H9 (cell line): ENCODE data around the gene ITGB3. TPM values are rescaled to one million over a fixed set of nuclear protein-coding genes. Genes with fewer than 3 reads are reported as not detected.
"Not testable (repeated sequence)": the region's sequence is repeated elsewhere in the genome, so short reads cannot be mapped to it uniquely, and the experiment has no call there.

Source experiments
- DNase-seq: peaks from one replicate; pipeline ENCODE4 v3.0.0-alpha.2; 2017
- H2AFZ ChIP-seq: one replicate; pipeline ENCODE4 v1.6.1; 2013; ENCODE audit warnings: mild to moderate bottlenecking, low read length, control low read depth, moderate library complexity
- H2AK5ac ChIP-seq: 2 replicates; pipeline ENCODE4 v1.6.1; 2013; ENCODE audit warnings: low read length, control low read depth, mixed read lengths; ENCODE audit not compliant: insufficient read length
- H2BK120ac ChIP-seq: one replicate; pipeline ENCODE4 v1.6.1; 2013; ENCODE audit warnings: low read depth, mild to moderate bottlenecking, low read length, control low read depth, inconsistent platforms; ENCODE audit not compliant: poor library complexity, severe bottlenecking
- H2BK12ac ChIP-seq: 2 replicates; pipeline ENCODE4 v1.6.1; 2013; ENCODE audit warnings: low read length, control low read depth, mixed read lengths, low read depth; ENCODE audit not compliant: insufficient read length
- H2BK15ac ChIP-seq: 2 replicates; pipeline ENCODE4 v1.6.1; 2013; ENCODE audit warnings: low read depth, low read length, control low read depth
- H2BK20ac ChIP-seq: one replicate; pipeline ENCODE4 v1.6.1; 2013; ENCODE audit warnings: low read depth, mild to moderate bottlenecking, low read length, control low read depth, inconsistent platforms; ENCODE audit not compliant: poor library complexity, severe bottlenecking
- H2BK5ac ChIP-seq: 2 replicates; pipeline ENCODE4 v1.6.1; 2013; ENCODE audit warnings: low read length, control low read depth, mixed read lengths; ENCODE audit not compliant: insufficient read length
- H3K14ac ChIP-seq: 2 replicates; pipeline ENCODE4 v1.6.1; 2013; ENCODE audit warnings: low read length, control low read depth; ENCODE audit not compliant: insufficient read depth
- H3K18ac ChIP-seq: 2 replicates; pipeline ENCODE4 v1.6.1; 2013; ENCODE audit warnings: low read depth, mild to moderate bottlenecking, mixed read lengths, low read length, control low read depth; ENCODE audit not compliant: insufficient read length
- H3K23ac ChIP-seq: 2 replicates; pipeline ENCODE4 v1.6.1; 2013; ENCODE audit warnings: low read length, control low read depth, mixed read lengths, low read depth; ENCODE audit not compliant: insufficient read length
- H3K23me2 ChIP-seq: 2 replicates; pipeline ENCODE4 v1.6.1; 2013; ENCODE audit warnings: low read depth, mild to moderate bottlenecking, mixed read lengths, low read length, control low read depth; ENCODE audit not compliant: insufficient read length, poor library complexity, severe bottlenecking
- H3K27ac ChIP-seq: 2 replicates; pipeline ENCODE4 v1.5.1; 2013; ENCODE audit warnings: low read length, control low read depth, mixed read lengths, low read depth; ENCODE audit not compliant: insufficient read length
- H3K27me3 ChIP-seq: 2 replicates; pipeline ENCODE4 v1.6.1; 2013; ENCODE audit warnings: low read length, control low read depth, inconsistent platforms; ENCODE audit not compliant: insufficient read depth
- H3K4ac ChIP-seq: 2 replicates; pipeline ENCODE4 v1.6.1; 2013; ENCODE audit warnings: low read depth, mild to moderate bottlenecking, control low read depth, inconsistent platforms, low read length, moderate library complexity
- H3K4me1 ChIP-seq: 2 replicates; pipeline ENCODE4 v1.6.1; 2013; ENCODE audit warnings: low read length, control low read depth, inconsistent platforms; ENCODE audit not compliant: insufficient read depth
- H3K4me2 ChIP-seq: 2 replicates; pipeline ENCODE4 v1.6.1; 2013; ENCODE audit warnings: low read length, control low read depth, mixed read lengths; ENCODE audit not compliant: insufficient read length, insufficient read depth
- H3K56ac ChIP-seq: 2 replicates; pipeline ENCODE4 v1.6.1; 2013; ENCODE audit warnings: low read depth, mild to moderate bottlenecking, mixed read lengths, low read length, control low read depth; ENCODE audit not compliant: insufficient read length
- H3K79me1 ChIP-seq: 2 replicates; pipeline ENCODE4 v1.6.1; 2013; ENCODE audit warnings: low read depth, mild to moderate bottlenecking, moderate library complexity, low read length, control low read depth, inconsistent platforms; ENCODE audit not compliant: insufficient read depth, poor library complexity, severe bottlenecking
- H3K79me2 ChIP-seq: 2 replicates; pipeline ENCODE4 v1.6.1; 2013; ENCODE audit warnings: low read length, control low read depth, inconsistent platforms; ENCODE audit not compliant: insufficient read depth
- H3K9ac ChIP-seq: 2 replicates; pipeline ENCODE4 v1.6.1; 2013; ENCODE audit warnings: low read length, control low read depth, mixed read lengths; ENCODE audit not compliant: insufficient read length; ENCODE audit errors: extremely low read depth
- H3K9me3 ChIP-seq: one replicate; pipeline ENCODE4 v1.6.1; 2013; ENCODE audit warnings: low read depth, low read length, inconsistent platforms; ENCODE audit not compliant: control insufficient read depth
- H3T11ph ChIP-seq: one replicate; pipeline ENCODE4 v1.6.1; 2013; ENCODE audit warnings: mild to moderate bottlenecking, low read length, control low read depth, inconsistent platforms
- H4K20me1 ChIP-seq: one replicate; pipeline ENCODE4 v1.6.1; 2013; ENCODE audit not compliant: control insufficient read depth, insufficient read length, insufficient read depth
- H4K5ac ChIP-seq: 2 replicates; pipeline ENCODE4 v1.6.1; 2013; ENCODE audit warnings: low read depth, mild to moderate bottlenecking, mixed read lengths, low read length, control low read depth; ENCODE audit not compliant: insufficient read length
- H4K8ac ChIP-seq: replicated peaks from 2 replicates; pipeline ENCODE4 v1.6.1; 2013; ENCODE audit warnings: low read length, control low read depth, mixed read lengths, low read depth; ENCODE audit not compliant: insufficient read length
- H4K91ac ChIP-seq: 2 replicates; pipeline ENCODE4 v1.6.1; 2013; ENCODE audit warnings: low read depth, mild to moderate bottlenecking, moderate library complexity, mixed read lengths, low read length, control low read depth; ENCODE audit not compliant: insufficient read length
- H3K27ac Mint-ChIP-seq, 3 experiments: 2 replicates in 2 of 3; 3 replicates in 1 of 3; pipeline ENCODE4 v1.8.0; 2020 to 2021; ENCODE audit warnings: mixed read lengths in 3 of 3, mild to moderate bottlenecking in 1 of 3, moderate library complexity in 1 of 3
- H3K27me3 Mint-ChIP-seq: 2 replicates; pipeline ENCODE4 v1.8.0; 2021; ENCODE audit warnings: low read depth, mild to moderate bottlenecking, moderate library complexity, mixed read lengths
- H3K36me3 Mint-ChIP-seq, 3 experiments: 2 replicates in 2 of 3; 3 replicates in 1 of 3; pipeline ENCODE4 v1.8.0; 2020 to 2021; ENCODE audit warnings: low read depth in 3 of 3, mixed read lengths in 3 of 3; ENCODE audit not compliant: insufficient read depth in 1 of 3
- H3K4me1 Mint-ChIP-seq, 2 experiments: 2 replicates each; pipeline ENCODE4 v1.8.0; 2020; ENCODE audit warnings: mixed read lengths in 2 of 2
- H3K4me3 Mint-ChIP-seq, 2 experiments: 2 replicates in 1 of 2; 3 replicates in 1 of 2; pipeline ENCODE4 v1.8.0; 2020 to 2021; ENCODE audit warnings: mild to moderate bottlenecking in 2 of 2, mixed read lengths in 2 of 2, moderate library complexity in 1 of 2
- H3K9me3 Mint-ChIP-seq, 2 experiments: 2 replicates in 1 of 2; 3 replicates in 1 of 2; pipeline ENCODE4 v1.8.0; 2020; ENCODE audit warnings: mild to moderate bottlenecking in 2 of 2, mixed read lengths in 2 of 2, moderate library complexity in 1 of 2
- CTCF ChIP-seq: fragments of 200-600 bp; sonication (generic); conservative IDR thresholded peaks from 3 replicates; pipeline ENCODE4 v1.8.0; 2021; ENCODE audit warnings: antibody characterized with exemption, mild to moderate bottlenecking
- WGBS: extraction: QIAGEN DNeasy Blood & Tissue Kit; methylation state at CpG from one replicate; pipeline ENCODE4 v1.1.7; 2013; ENCODE audit warnings: missing lambda C conversion rate, low lambda C conversion rate, mixed read lengths; ENCODE audit not compliant: insufficient read length; ENCODE audit errors: extremely low coverage; 5-methylcytosine and 5-hydroxymethylcytosine counted together
- total RNA-seq: library from RNA; stranded (reverse); gene quantifications from 2 replicates; pipeline ENCODE4 v1.2.1, GENCODE V29; 2021

ITGB3 gene
- total RNA-seq, 1 experiment from 2014 or later = not detected

- H3K27me3 Mint-ChIP-seq = peaks cover 10% of the 10 kb centered on the region
- no peaks in the 10 kb centered on the region for H3K79me2 ChIP-seq
- no peak overlapping the region for H3K27ac Mint-ChIP-seq
- H3K4me2 ChIP-seq = no peak overlapping the region
- no peaks in the 10 kb centered on the region for H3K36me3 Mint-ChIP-seq
- H3K27ac ChIP-seq = no peak overlapping the region
- peaks cover 4 to 12% of the 10 kb centered on the region in 2 experiments for H3K4me1 Mint-ChIP-seq
- no peak overlapping the region for H2BK5ac ChIP-seq
- WGBS = no CpG with 5 or more reads among the region's 3 CpGs
- no peak overlapping the region for H2BK120ac ChIP-seq
- H3K4ac ChIP-seq = no peak overlapping the region
- no peak overlapping the region for H3K18ac ChIP-seq
- no peaks in the 10 kb centered on the region for H3K23me2 ChIP-seq
- no peak overlapping the region for H3K23ac ChIP-seq
- H3K56ac ChIP-seq = no peak overlapping the region
- H3K79me1 ChIP-seq = no peaks in the 10 kb centered on the region
- H2AFZ ChIP-seq = no peak overlapping the region
- H3K14ac ChIP-seq = no peak overlapping the region
- no peak overlapping the region for H4K91ac ChIP-seq
- H3K27me3 ChIP-seq = no peaks in the 10 kb centered on the region
- no peaks in the 10 kb centered on the region for H3K9me3 ChIP-seq
- no peak for DNase-seq
- no peak overlapping the region for H2BK20ac ChIP-seq
- TF ChIP-seq CTCF = no peak
- no peak overlapping the region for H2BK15ac ChIP-seq
- no peak overlapping the region for H4K5ac ChIP-seq
- H3K4me3 Mint-ChIP-seq = no peak overlapping the region
- no peak overlapping the region for H3K9ac ChIP-seq
- no peaks in the 10 kb centered on the region for H3K4me1 ChIP-seq
- H3T11ph ChIP-seq = no peak overlapping the region
- H4K20me1 ChIP-seq = no peaks in the 10 kb centered on the region
- no peak overlapping the region for H2BK12ac ChIP-seq
- no peaks in the 10 kb centered on the region for H3K9me3 Mint-ChIP-seq
- no peak overlapping the region for H2AK5ac ChIP-seq
- no peak overlapping the region for H4K8ac ChIP-seq
These were observed 38.7 kb upstream of the ITGB3 start for GRCh38 chr17:47214931-47215330.

GRCh38 chr17:47216821-47217220, 36.8 kb upstream of the ITGB3 start:
- DNase-seq, H3K4me3 Mint-ChIP-seq, H3K9me3 ChIP-seq, H2AK5ac ChIP-seq, H3K79me2 ChIP-seq, H4K91ac ChIP-seq, H3K36me3 Mint-ChIP-seq, H3K18ac ChIP-seq, H3K23ac ChIP-seq, H3K56ac ChIP-seq, H3K27ac Mint-ChIP-seq, H3T11ph ChIP-seq, H3K14ac ChIP-seq, H3K4me1 ChIP-seq, H2BK20ac ChIP-seq, H2BK5ac ChIP-seq, H2AFZ ChIP-seq, H2BK120ac ChIP-seq, H2BK15ac ChIP-seq, H3K23me2 ChIP-seq, H3K79me1 ChIP-seq, H4K8ac ChIP-seq, H4K20me1 ChIP-seq, H3K27ac ChIP-seq, H2BK12ac ChIP-seq, H3K27me3 ChIP-seq, H3K9ac ChIP-seq, H3K4me2 ChIP-seq, H3K4ac ChIP-seq, H3K9me3 Mint-ChIP-seq, H4K5ac ChIP-seq: not testable (repeated sequence)
- H3K4me1 Mint-ChIP-seq = peaks cover 19 to 27% of the 10 kb centered on the region in 2 experiments
- WGBS = no CpG with 5 or more reads among the region's 4 CpGs
- peaks cover 16% of the 10 kb centered on the region for H3K27me3 Mint-ChIP-seq
